Activated naive CD4-positive, alpha-beta T cell treated with anti-CD3 and anti-CD28 coated beads for 36 hours (primary cell): ENCODE results near the gene TP53TG5. TPM values are rescaled to one million over a fixed set of nuclear protein-coding genes. Genes with fewer than 3 reads are reported as not detected.

Experiments used
- CTCF ChIA-PET: fragments of 350-600 bp; sonication (Branson Sonifier 250); formaldehyde crosslinking; loops from one replicate; lab custom pipeline; 2021; ENCODE audit warnings: antibody characterized with exemption; lab: Charles Lee
- DNase-seq: peaks from one replicate; pipeline ENCODE4 v3.0.0-alpha.2; 2020
- H3K27ac Mint-ChIP-seq: one replicate; pipeline ENCODE4 v1.8.0; 2021; ENCODE audit warnings: mild to moderate bottlenecking, mixed read lengths
- H3K27me3 Mint-ChIP-seq: one replicate; pipeline ENCODE4 v1.8.0; 2021; ENCODE audit warnings: low read depth, mixed read lengths
- H3K36me3 Mint-ChIP-seq: one replicate; pipeline ENCODE4 v1.8.0; 2021; ENCODE audit warnings: low read depth, mixed read lengths
- H3K4me1 Mint-ChIP-seq: one replicate; pipeline ENCODE4 v1.8.0; 2021; ENCODE audit warnings: low read depth, mixed read lengths
- H3K4me3 Mint-ChIP-seq: one replicate; pipeline ENCODE4 v1.8.0; 2021; ENCODE audit warnings: mild to moderate bottlenecking, moderate library complexity, mixed read lengths
- H3K9me3 Mint-ChIP-seq: one replicate; pipeline ENCODE4 v1.8.0; 2021; ENCODE audit warnings: mixed read lengths
- intact Hi-C: fragments of 100-400 bp; cut with micrococcal nuclease; formaldehyde crosslinking; loops from one replicate; pipeline ENCODE4 v1.15.1; 2023
- total RNA-seq, 2 experiments: library from RNA; stranded (reverse); gene quantifications; one replicate each; pipeline ENCODE4 v1.2.3, GENCODE V29; 2021

TP53TG5 gene
- total RNA-seq, 2 experiments from 2014 or later = 0.59 to 1.0 TPM

DNA sequence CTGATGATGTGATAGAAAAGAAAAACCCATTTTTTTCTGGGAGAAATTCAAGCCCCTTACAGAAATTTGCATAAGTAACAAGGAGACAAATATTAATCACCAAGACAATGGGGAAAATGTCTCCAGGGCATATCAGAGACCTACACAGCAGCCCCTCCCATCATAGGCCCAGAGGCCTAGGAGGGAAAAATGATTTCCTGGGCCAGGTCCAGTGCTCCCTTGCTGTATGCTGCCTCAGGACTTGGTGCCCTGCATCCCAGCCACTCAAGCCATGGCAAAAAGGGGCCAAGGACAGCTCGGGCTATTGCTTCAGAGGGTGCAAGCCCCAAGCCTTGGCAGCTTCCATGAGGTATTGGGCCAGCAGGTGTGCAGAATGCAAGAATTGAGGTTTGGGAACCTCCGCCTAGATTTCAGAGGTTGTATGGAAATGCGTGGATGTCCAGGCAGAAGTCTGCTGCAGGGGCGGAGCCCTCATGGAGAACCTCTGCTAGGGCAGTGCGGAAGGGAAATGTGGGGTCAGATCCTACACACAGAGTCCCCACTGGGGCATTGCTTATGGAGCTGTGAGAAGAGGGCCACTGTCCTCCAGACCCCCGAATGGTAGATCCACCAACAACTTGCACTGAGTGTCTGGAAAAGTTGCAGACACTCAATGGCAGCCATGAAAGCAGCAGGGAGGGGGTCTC is 22.4 kb upstream of the TP53TG5 start:
- no peak overlapping the region for H3K27ac Mint-ChIP-seq
- CTCF ChIA-PET = interaction anchor here (1.5 kb wide), 1 partner anchor 11 kb away, joined by 6 read pairs; no protein-coding TSS in a partner anchor
- H3K36me3 Mint-ChIP-seq = peaks cover 25% of the 10 kb centered on the region

GRCh38 chr20:45399018-45399417 is 20.9 kb upstream of the TP53TG5 start:
- H3K9me3 Mint-ChIP-seq = peaks cover 25% of the 10 kb centered on the region

More for the DNA sequence above, 22.4 kb upstream of the TP53TG5 start:
- Mint-ChIP-seq H3K4me3 (no peak overlapping the region), H3K9me3 (peaks cover 25% of the 10 kb centered on the region), H3K27me3 (peaks cover 5% of the 10 kb centered on the region), H3K4me1 (peaks cover 14% of the 10 kb centered on the region)
- peak; percentile 31 for DNase-seq
- intact Hi-C loops = no loop called here

DNA sequence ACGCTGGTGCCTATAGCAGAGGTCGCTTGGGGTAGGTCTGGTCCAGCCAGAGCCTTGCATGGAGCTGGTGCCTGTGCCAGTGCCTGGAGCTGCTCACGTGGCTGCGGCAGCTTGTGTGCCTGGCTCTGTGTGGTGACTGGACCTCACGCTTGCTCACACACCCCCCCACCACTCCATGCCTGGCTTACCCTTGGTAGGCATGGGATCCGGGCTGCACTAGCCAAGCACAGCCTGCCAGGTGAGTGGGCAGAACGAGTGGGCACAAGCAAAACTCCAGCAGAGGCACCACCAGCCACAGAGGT is 16.9 kb upstream of the TP53TG5 start:
- H3K4me1 Mint-ChIP-seq = peaks cover 9% of the 10 kb centered on the region
- intact Hi-C loops = no loop called here
- peaks cover 8% of the 10 kb centered on the region for H3K9me3 Mint-ChIP-seq
- CTCF ChIA-PET = interaction anchor here (0.6 to 1.2 kb wide), 3 partner anchors 22 to 1339 kb away, joined by 3 to 5 read pairs (median 4); no protein-coding TSS in a partner anchor
- DNase-seq = no peak
- H3K27ac Mint-ChIP-seq = no peak overlapping the region
- H3K4me3 Mint-ChIP-seq = no peak overlapping the region
- peaks cover 8% of the 10 kb centered on the region for H3K36me3 Mint-ChIP-seq
- H3K27me3 Mint-ChIP-seq = no peaks in the 10 kb centered on the region

More at GRCh38 chr20:45399018-45399417, 20.9 kb upstream of the TP53TG5 start:
- no peak for DNase-seq
- no peak overlapping the region for H3K27ac Mint-ChIP-seq
- H3K4me3 Mint-ChIP-seq = no peak overlapping the region
- H3K4me1 Mint-ChIP-seq = peaks cover 10% of the 10 kb centered on the region
- H3K36me3 Mint-ChIP-seq = peaks cover 25% of the 10 kb centered on the region
- intact Hi-C loops = no loop called here
- CTCF ChIA-PET = interaction anchor here (1.5 kb wide), 1 partner anchor 10 kb away, joined by 6 read pairs; no protein-coding TSS in a partner anchor
- no peaks in the 10 kb centered on the region for H3K27me3 Mint-ChIP-seq

DNA sequence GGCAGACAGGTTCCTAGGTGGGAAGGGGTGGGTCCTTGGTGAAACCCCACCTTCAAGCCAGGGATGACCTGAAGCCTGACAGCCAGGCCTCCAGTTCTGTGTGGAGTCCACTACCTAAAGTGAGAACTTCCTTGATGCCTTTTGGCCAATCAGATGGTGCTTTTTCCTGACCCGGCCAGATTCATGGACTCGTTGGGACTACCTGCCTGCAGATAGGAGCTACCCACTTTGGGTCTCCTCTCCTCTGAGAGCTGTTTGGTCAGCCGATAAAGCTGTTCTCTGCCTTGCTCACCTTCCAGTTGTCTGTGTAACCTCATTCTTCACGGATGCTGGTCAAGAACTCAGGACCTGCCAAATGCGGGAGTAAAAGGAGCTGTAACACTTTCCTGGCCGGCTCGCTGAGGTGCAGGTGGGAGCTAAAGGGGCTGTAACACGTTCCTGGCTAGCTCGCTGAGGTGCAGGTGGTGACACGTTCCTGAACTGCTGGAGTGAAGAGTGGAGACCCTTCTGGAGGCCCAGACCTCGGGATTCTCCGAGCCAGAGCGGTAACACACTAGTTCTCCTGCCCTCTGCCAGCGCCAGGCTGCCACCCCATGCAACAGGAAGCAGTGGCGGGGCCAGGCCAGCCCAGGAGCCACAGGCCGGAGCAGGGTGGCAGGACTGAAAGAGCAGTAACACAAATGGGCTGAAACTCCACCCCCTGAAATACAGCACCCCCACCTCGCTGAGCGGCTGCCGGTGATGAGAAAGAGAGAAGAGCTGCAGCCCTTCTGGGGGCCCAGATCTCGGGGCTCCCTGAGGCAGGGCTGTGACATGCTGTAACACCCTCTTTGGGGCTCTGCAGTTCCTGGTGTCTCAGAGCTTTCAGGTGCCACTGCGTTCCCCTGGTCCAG is 16.3 kb upstream of the TP53TG5 start:
- no peaks in the 10 kb centered on the region for H3K27me3 Mint-ChIP-seq
- intact Hi-C loops = no loop called here
- CTCF ChIA-PET = interaction anchor here (0.6 to 1.4 kb wide), 4 partner anchors 21 to 1339 kb away, joined by 3 to 5 read pairs (median 4); no protein-coding TSS in a partner anchor

GRCh38 chr20:45392733-45393132 is 14.6 kb upstream of the TP53TG5 start:
- no peak for DNase-seq
- CTCF ChIA-PET = interaction anchor here (0.5 to 1.7 kb wide), 5 partner anchors 17 to 72 kb away, joined by 3 to 5 read pairs (median 3); no protein-coding TSS in a partner anchor
- Mint-ChIP-seq H3K27ac (no peak overlapping the region), H3K36me3 (peaks cover 3% of the 10 kb centered on the region), H3K4me3 (no peak overlapping the region), H3K4me1 (peaks cover 15% of the 10 kb centered on the region), H3K27me3 (no peaks in the 10 kb centered on the region), H3K9me3 (no peaks in the 10 kb centered on the region)
- intact Hi-C loops = no loop called here

More for the DNA sequence above, 16.3 kb upstream of the TP53TG5 start:
- no peak for DNase-seq
- Mint-ChIP-seq H3K9me3 (peaks cover 2% of the 10 kb centered on the region), H3K4me1 (peaks cover 9% of the 10 kb centered on the region), H3K4me3 (no peak overlapping the region), H3K36me3 (peaks cover 4% of the 10 kb centered on the region), H3K27ac (no peak overlapping the region)

DNA sequence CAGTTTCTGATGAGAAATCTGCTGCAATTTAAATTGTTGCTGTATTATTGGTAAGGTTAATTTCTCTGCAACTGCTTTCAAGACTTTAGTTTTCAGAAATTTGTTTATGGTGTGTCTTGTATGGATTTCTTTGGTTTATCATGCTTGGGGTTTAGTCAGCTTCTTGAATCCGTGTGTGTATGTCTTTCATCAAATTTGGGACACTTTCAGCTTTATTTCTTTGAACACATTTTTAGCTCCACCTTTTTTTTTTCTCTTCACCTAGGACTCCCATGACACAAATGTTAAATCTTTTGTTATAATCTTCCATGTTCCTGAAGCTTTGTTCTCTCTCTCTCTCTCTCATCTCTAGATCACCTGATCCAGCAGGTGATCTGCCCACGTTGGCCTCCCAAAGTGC is 13.4 kb upstream of the TP53TG5 start:
- H3K4me3 Mint-ChIP-seq = no peak overlapping the region
- DNase-seq = no peak
- H3K27me3 Mint-ChIP-seq = no peaks in the 10 kb centered on the region
- H3K4me1 Mint-ChIP-seq = peaks cover 22% of the 10 kb centered on the region
- no peak overlapping the region for H3K27ac Mint-ChIP-seq
- CTCF ChIA-PET = no interaction called here
- intact Hi-C loops = no loop called here
- H3K9me3 Mint-ChIP-seq = no peaks in the 10 kb centered on the region
- H3K36me3 Mint-ChIP-seq = peaks cover 8% of the 10 kb centered on the region

GRCh38 chr20:45390931-45391330 is 12.8 kb upstream of the TP53TG5 start:
- H3K27me3 Mint-ChIP-seq = no peaks in the 10 kb centered on the region
- H3K9me3 Mint-ChIP-seq = no peaks in the 10 kb centered on the region
- intact Hi-C loops = no loop called here
- DNase-seq = no peak
- H3K4me1 Mint-ChIP-seq = peaks cover 22% of the 10 kb centered on the region
- H3K27ac Mint-ChIP-seq = no peak overlapping the region
- CTCF ChIA-PET = no interaction called here
- peaks cover 8% of the 10 kb centered on the region for H3K36me3 Mint-ChIP-seq
- no peak overlapping the region for H3K4me3 Mint-ChIP-seq

DNA sequence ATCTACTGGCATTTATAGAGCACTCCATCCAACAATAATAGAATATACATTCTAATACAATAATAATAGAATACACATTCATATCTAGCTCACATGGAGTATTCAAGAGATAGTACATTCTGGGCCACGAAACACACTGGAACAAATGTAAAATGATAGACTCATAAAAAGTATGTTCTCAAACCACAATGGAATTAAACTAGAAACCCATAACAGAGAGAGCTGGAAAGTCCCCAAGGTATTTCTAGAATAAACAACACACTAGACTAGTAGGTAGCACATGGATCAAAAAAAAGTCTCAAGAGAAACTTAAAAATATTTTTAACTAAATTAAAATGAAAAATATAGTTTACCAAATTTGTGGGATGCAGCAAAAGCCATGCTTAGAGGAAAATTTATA is 9.1 kb upstream of the TP53TG5 start:
- intact Hi-C loops = no loop called here
- CTCF ChIA-PET = interaction anchor here (0.6 to 1.8 kb wide), 9 partner anchors 9 to 96 kb away, joined by 3 to 6 read pairs (median 3); partner anchors contain the start of gene SYS1
- Mint-ChIP-seq H3K36me3 (peaks cover 8% of the 10 kb centered on the region), H3K27ac (no peak overlapping the region), H3K9me3 (no peaks in the 10 kb centered on the region), H3K4me1 (peaks cover 22% of the 10 kb centered on the region), H3K4me3 (no peak overlapping the region), H3K27me3 (no peaks in the 10 kb centered on the region)
- DNase-seq = no peak

DNA sequence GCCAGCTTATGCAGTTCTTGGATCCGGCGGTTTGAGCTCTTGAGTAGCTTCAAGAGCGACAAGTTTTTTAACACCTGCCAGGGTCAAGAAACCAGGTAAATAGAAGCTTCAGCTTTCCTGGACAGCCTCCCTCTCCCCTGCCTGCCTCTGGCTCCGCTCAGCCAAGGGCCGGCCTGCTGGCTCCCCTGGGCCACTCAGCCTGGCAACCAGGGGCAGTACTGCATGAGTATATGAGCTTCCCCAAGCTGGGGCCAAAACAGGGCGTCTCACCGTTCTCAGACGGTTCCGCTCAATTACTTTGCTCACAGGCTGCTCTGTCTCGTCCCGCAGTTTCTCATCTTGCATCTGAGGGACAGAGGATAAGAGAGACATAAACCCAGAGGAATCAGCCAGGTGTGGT is 856 bp downstream of the TP53TG5 start:
- H3K27me3 Mint-ChIP-seq = no peaks in the 10 kb centered on the region
- CTCF ChIA-PET = interaction anchor here (1.4 to 9.1 kb wide), 4 partner anchors 10 to 60 kb away, joined by 5 to 209 read pairs (median 62); partner anchors contain the start of gene SYS1
- no peak overlapping the region for H3K4me3 Mint-ChIP-seq
- peaks cover 19% of the 10 kb centered on the region for H3K4me1 Mint-ChIP-seq
- intact Hi-C loops = no loop called here
- no peak for DNase-seq
- no peaks in the 10 kb centered on the region for H3K9me3 Mint-ChIP-seq
- H3K27ac Mint-ChIP-seq = no peak overlapping the region
- peaks cover 2% of the 10 kb centered on the region for H3K36me3 Mint-ChIP-seq

- Mint-ChIP-seq H3K4me1 (peaks cover 23% of the 10 kb centered on the region), H3K27me3 (no peaks in the 10 kb centered on the region), H3K36me3 (no peaks in the 10 kb centered on the region), H3K27ac (no peak overlapping the region), H3K9me3 (no peaks in the 10 kb centered on the region), H3K4me3 (no peak overlapping the region)
- CTCF ChIA-PET = interaction anchor here (0.9 to 9.1 kb wide), 5 partner anchors 13 to 62 kb away, joined by 3 to 209 read pairs (median 4); partner anchors contain the start of gene SYS1
- no peak for DNase-seq
- intact Hi-C loops = loop anchor here (1.0 kb wide), 2 partner anchors 56 to 62 kb away; no protein-coding TSS in a partner anchor
These were observed 3.2 kb downstream of the TP53TG5 start for GRCh38 chr20:45374966-45375365.

GRCh38 chr20:45374101-45374467 is 4.0 kb downstream of the TP53TG5 start:
- Mint-ChIP-seq H3K4me3 (peak overlapping the region; percentile 83), H3K4me1 (peaks cover 24% of the 10 kb centered on the region), H3K27ac (peak overlapping the region; percentile 89), H3K9me3 (no peaks in the 10 kb centered on the region), H3K27me3 (no peaks in the 10 kb centered on the region), H3K36me3 (no peaks in the 10 kb centered on the region)
- CTCF ChIA-PET = interaction anchor here (0.5 to 9.1 kb wide), 34 partner anchors 12 to 425 kb away, joined by 3 to 209 read pairs (median 6); partner anchors contain the start of genes PIGT, SDC4 and SYS1
- intact Hi-C loops = loop anchor here (1.0 kb wide), 2 partner anchors 55 to 63 kb away; no protein-coding TSS in a partner anchor
- DNase-seq = no peak
